NB4 (cell line): ENCODE measurements around the gene PNPLA5.
A peak's percentile ranks its signal among the peaks of the same experiment; 100 is the strongest.

ENCODE experiments used
- DNase-seq: peaks from one replicate; pipeline ENCODE4 v3.0.0; 2010; ENCODE audit warnings: low read depth
- H3K4me3 ChIP-seq: one replicate; pipeline ENCODE4 v1.5.1; 2011; ENCODE audit warnings: mild to moderate bottlenecking, low read depth, low read length, moderate library complexity
- CTCF ChIP-seq: IDR thresholded peaks from one replicate; pipeline ENCODE4 v1.5.1; 2012; ENCODE audit warnings: low read depth, low read length
- MYC ChIP-seq: IDR thresholded peaks from 2 replicates; pipeline ENCODE4 v1.6.1; 2011; ENCODE audit warnings: low read depth, low read length
- POLR2A ChIP-seq: IDR thresholded peaks from 2 replicates; pipeline ENCODE4 v1.6.1; 2011; ENCODE audit warnings: mild to moderate bottlenecking; ENCODE audit not compliant: insufficient read length; ENCODE audit errors: extremely low read depth
- TF ChIP-seq, protein P1 (sequence below): IDR thresholded peaks from 2 replicates; pipeline ENCODE4 v1.6.1; 2011; ENCODE audit warnings: low read depth, low read length

The PNPLA5 gene

GRCh38 chr22:43891360-43892182, at the start of gene PNPLA5:
Gene PNPLA5, minus strand, starts transcription at chr22:43892013. Its CDS starts 133 bp downstream, at chr22:43891880.
- DNase-seq = no peak
- TF ChIP-seq MYC (no peak), POLR2A (no peak), CTCF (no peak)
- TF ChIP-seq, protein P1, sequence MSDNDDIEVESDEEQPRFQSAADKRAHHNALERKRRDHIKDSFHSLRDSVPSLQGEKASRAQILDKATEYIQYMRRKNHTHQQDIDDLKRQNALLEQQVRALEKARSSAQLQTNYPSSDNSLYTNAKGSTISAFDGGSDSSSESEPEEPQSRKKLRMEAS = no peak

GRCh38 chr22:43941449-43941848, 49.6 kb upstream of the PNPLA5 start:
- DNase-seq = no peak
- TF ChIP-seq, protein P1 = no peak
- TF ChIP-seq CTCF (no peak), POLR2A (no peak), MYC (no peak)
- no peak overlapping the region for H3K4me3 ChIP-seq

More at GRCh38 chr22:43891360-43892182, at the start of gene PNPLA5:
- H3K4me3 ChIP-seq = no peak within 1 kb of the TSS

DNA sequence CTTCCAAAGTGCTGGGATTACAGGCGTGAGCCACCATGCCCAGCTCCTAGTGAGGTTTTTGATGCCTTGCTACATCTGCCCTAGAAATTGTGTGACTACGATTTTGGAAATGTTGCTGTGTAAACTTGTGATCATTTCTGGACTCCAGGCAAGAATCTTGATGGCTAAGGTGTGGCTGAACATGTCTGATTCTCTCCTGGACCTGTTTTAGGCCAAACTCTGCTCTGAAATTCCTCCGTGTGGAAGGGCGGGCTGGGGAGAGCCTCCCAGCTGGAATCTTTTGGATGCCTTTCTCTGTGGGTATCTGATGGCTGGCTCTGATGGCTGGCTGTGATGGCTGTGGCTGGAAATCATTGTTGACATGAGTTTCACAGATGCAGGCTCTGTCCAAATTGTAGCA, 40.0 kb upstream of the PNPLA5 start:
- TF ChIP-seq CTCF (no peak), MYC (no peak), POLR2A (no peak)
- TF ChIP-seq, protein P1 = no peak
- no peak for DNase-seq
- no peak overlapping the region for H3K4me3 ChIP-seq

DNA sequence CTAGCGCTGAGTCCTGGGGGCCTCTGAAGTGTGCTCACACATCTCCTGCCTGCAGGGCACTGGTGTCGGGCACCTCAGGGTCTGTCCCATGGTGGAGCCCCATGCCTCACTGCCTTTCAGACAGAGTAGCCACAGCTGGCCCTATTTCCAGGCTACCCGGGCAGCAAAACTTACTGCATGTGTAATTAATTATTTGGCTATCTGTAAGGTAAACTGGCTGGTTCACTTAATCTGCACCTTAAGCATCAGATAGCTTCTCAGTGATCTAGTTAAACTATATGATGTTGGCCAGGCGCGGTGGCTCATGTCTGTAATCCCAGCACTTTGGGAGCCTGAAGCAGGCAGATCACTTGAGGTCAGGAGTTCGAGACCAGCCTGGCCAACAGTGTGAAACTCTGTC, 37.1 kb upstream of the PNPLA5 start:
- TF ChIP-seq MYC = no peak
- no peak for TF ChIP-seq CTCF
- TF ChIP-seq, protein P1 = no peak
- TF ChIP-seq POLR2A = no peak
- no peak overlapping the region for H3K4me3 ChIP-seq
- DNase-seq = no peak

GRCh38 chr22:43928468-43928867, 36.7 kb upstream of the PNPLA5 start:
- 0 out of 2 replicates have a peak, but pooled peaks have one; percentile 25 for TF ChIP-seq MYC
- TF ChIP-seq POLR2A = no peak
- TF ChIP-seq, protein P1 = no peak
- TF ChIP-seq CTCF = no peak
- DNase-seq = peak; percentile 83
- no peak overlapping the region for H3K4me3 ChIP-seq

DNA sequence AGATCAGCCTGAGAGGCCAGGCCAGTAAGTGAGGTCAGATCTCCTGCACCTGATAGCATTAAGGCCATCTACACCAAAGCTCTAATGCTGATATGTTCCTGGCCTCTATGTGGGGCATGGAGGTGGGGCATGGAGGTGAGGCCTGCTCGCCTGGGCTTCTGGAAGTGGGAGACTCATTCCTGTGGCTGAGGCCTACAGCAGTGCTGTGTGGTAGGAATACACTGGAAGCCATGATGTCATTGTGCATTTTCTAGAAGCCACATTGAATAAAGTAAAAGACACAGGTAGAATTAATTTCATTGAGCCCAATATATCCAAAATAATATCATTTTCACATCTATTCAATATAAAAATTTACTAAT, 34.5 kb upstream of the PNPLA5 start:
- no peak for DNase-seq
- H3K4me3 ChIP-seq = no peak overlapping the region
- TF ChIP-seq CTCF (no peak), MYC (no peak), POLR2A (no peak)
- TF ChIP-seq, protein P1 = no peak
